ENCODE data around the gene HSPA1L.

HSPA1L gene

DNA sequence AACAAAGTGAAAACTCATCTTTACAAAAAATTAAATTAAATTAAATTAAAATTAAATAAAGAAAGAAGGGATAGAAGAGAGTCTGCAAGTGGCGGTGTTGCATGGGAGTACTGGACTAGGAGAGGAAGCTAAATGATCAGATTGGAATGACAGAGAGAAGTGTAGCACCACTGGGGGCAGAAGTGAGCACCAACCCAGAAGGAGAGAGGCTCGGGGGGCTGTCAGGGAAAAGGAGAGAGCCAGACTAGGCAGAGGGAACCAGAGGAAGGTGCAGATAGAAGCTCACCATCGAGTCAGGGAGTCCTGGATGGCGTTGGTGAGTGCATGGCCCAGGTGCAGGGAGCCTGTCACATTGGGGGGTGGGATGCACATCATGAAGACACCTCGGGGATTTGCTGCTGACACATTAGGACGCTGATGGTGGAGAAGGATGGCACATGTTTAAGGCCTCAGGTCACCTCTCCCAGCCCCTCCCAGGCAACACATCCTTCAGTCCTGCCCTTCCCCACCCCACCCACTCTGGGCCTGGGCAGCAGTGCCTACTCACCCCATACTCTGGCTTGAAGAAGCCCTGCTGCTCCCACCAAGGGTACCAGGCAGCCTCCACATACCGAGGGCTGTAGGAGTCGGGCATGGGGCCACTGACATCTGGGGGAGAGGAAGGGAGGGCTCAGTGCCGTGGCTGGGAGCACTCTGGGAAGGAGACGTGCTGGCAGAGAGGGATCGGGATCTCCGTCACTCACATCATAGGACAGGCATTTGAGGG is 23.6 kb downstream of the HSPA1L start:
- peak; percentile 65 for DNase-seq (ENCODE audit: low spot score)
- in situ Hi-C loops (cut with MboI; ENCODE audit: low pct_unique_long_range_greater_than_20kb, low sequenced_read_pairs, unreplicated experiment), result no loop called here
- TF ChIP-seq, protein P1, sequence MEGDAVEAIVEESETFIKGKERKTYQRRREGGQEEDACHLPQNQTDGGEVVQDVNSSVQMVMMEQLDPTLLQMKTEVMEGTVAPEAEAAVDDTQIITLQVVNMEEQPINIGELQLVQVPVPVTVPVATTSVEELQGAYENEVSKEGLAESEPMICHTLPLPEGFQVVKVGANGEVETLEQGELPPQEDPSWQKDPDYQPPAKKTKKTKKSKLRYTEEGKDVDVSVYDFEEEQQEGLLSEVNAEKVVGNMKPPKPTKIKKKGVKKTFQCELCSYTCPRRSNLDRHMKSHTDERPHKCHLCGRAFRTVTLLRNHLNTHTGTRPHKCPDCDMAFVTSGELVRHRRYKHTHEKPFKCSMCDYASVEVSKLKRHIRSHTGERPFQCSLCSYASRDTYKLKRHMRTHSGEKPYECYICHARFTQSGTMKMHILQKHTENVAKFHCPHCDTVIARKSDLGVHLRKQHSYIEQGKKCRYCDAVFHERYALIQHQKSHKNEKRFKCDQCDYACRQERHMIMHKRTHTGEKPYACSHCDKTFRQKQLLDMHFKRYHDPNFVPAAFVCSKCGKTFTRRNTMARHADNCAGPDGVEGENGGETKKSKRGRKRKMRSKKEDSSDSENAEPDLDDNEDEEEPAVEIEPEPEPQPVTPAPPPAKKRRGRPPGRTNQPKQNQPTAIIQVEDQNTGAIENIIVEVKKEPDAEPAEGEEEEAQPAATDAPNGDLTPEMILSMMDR (IDR thresholded peaks at IDR 0.05; ENCODE audit: extremely low read depth, insufficient read depth, missing control alignments), result peak; percentile 66

DNA sequence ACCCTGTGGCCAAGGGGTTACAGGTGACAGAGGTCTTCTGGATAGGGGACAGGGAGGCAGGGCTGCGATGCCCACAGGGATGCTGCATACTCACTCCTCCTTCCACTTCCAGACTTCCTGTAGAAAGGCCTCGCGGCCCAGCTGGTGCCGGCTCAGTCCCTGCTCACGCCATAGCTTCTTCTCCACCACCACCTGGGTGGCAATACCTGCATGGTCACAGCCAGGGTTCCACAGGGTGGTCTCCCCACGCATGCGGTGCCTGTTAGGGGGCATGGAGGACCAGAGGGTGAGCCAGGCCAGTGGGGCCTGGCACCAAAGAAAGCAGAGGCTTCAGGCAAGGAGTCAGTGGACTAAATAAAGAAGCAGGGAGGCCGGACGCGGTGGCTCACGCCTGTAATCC is 29.6 kb downstream of the HSPA1L start:
- in situ Hi-C loops (cut with MboI; ENCODE audit: low pct_unique_long_range_greater_than_20kb, low sequenced_read_pairs, unreplicated experiment), result no loop called here
- TF ChIP-seq, protein P1 (IDR thresholded peaks at IDR 0.05; ENCODE audit: extremely low read depth, insufficient read depth, missing control alignments), result no peak
- DNase-seq (ENCODE audit: low spot score), result no peak

DNA sequence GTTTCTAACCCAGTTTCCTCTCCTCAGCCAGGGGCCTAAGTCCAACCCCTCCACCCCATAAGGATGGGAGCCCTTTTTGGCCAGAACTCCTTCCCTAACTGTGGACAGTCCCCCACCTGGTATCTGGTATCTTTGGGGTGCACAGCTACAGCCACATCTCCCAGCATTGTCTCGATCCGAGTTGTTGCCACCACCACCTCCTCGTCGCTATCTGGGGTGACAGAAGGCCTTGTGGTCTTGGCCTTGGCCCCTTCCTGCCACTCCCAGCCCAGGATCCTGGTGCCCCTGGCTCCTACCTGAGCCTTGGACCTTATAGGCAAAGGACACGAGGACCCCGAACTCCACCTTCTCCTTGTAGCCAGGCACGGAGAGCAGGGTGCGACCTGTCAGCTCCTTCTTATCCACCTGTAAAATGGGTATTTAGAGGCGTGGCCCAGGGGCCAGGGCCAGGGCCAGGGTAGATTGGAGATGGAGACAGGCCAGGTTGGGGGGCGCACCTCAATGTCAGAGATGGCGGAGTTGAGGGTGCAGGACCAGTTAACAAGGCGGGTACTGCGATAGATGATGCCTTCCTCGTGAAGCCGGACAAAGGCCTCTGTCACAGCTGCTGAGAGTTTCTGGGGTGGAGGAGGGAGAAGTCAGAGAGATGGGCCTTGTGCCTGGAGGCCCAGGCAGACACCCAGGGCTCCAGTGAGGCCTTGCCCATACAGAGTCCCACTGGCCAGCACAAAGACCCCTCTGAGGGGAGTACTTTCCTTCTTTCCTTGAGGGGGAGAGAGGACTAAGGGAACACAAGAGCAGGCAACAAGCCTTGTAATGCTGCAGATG is 30.8 kb downstream of the HSPA1L start:
- TF ChIP-seq, protein P1 (IDR thresholded peaks at IDR 0.05; ENCODE audit: extremely low read depth, insufficient read depth, missing control alignments), result no peak
- in situ Hi-C loops (cut with MboI; ENCODE audit: low pct_unique_long_range_greater_than_20kb, low sequenced_read_pairs, unreplicated experiment), result no loop called here
- DNase-seq (ENCODE audit: low spot score), result no peak

DNA sequence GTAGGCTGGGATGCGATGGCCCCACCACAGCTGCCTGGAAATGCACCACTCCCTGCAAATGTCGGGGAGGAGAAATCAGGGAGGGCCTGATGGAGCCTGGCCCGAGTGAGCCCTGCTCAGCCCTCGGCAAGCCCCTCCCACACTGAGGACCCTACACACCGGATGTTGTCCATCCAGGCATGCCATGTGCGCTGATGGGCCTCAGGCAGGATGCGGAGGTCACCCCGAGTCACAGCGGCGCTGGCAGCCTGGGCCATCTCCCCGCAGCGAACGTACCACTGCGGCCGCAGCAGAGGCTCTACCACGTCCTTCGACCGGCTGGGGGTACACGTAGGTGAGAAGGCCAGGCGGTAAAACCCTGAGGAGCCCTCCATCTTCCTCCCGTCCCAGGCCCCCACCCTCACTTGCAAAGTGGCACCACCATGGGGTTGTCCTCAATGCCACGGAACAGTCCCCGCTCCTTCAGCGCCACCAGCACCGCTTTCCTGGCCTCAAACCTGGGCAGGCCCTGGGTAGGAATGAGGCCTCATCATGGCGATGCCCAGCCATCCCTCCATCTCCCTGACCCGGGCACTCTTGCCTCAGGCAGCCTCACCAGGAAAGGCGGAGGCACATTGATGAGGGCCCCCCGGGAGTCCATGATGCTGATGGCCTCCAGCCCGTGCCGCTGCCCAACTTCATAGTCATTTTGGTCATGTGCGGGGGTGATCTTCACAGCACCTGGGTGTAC is 32.8 kb downstream of the HSPA1L start:
- in situ Hi-C loops (cut with MboI; ENCODE audit: low pct_unique_long_range_greater_than_20kb, low sequenced_read_pairs, unreplicated experiment), result no loop called here
- DNase-seq (ENCODE audit: low spot score), result no peak
- TF ChIP-seq, protein P1 (IDR thresholded peaks at IDR 0.05; ENCODE audit: extremely low read depth, insufficient read depth, missing control alignments), result no peak

DNA sequence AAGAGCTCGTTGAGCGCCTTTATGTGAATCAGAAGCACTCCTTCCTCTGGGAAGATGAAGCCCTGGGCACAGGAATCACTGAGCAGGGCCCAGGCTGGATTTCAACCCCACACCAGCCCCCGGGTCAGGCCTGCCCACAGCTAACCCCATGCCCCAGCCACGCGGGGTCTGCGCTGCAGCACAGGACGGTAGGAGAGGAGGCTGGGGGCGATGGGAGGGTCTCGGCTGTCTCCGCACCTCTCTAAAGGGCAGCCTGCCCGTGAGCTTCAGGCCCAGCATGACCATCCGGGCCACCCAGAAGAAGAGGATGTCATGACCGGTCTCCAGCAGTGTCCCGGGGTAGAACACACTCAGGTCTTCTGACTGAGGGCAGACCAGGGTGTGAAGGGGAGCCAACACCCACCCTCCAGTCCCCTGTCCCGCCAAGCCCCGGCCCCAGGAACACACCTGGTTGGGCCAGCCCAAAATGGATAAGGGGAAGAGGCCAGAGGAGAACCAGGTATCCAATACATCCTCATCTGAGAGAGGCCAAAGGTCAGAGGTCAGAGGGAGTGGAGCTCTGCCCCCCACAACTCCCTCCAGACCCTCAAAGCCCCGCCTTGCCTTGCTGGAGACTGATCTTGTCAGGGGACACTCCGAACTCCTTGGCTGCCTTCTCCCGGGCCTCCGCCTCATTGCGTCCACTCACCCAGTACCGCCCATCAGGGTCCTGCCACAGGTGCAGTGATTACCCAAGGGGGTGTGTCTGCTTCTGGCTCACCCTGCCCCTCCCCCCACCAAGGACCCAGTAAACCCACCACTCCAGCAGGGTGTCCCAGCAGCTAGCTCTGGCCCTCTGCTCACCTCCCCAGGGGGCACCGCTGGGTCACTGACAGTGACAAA is 33.6 kb downstream of the HSPA1L start:
- in situ Hi-C loops (cut with MboI; ENCODE audit: low pct_unique_long_range_greater_than_20kb, low sequenced_read_pairs, unreplicated experiment), result no loop called here
- TF ChIP-seq, protein P1 (IDR thresholded peaks at IDR 0.05; ENCODE audit: extremely low read depth, insufficient read depth, missing control alignments), result no peak

More for the DNA sequence above, 33.6 kb downstream of the HSPA1L start:
- no peak for DNase-seq (ENCODE audit: low spot score)

All from GM13977 (cell line).